GM12878 (cell line): ENCODE data around the gene MOB2. TPM values are rescaled to one million over a fixed set of nuclear protein-coding genes. Genes with fewer than 3 reads are reported as not detected.

Experiments
- ATAC-seq: fragments of 200-7000 bp; cut with Tn5 transposase; 3 replicates; pipeline ENCODE4 v1.9.1; 2020; ENCODE audit warnings: mild to moderate bottlenecking, moderate library complexity
- BruUV-seq: library from RNA; stranded (reverse); fragments of 400-500 nt; replicated peaks from 2 replicates; lab custom pipeline; 2021; lab: Mats Ljungman, UMichigan
- CTCF ChIA-PET: fragments of 300-600 bp; sonication (Branson Sonifier 250); formaldehyde crosslinking; extraction: SDS; loops from one replicate; lab custom pipeline; 2021; ENCODE audit warnings: inconsistent platforms; lab: Yijun Ruan, JAX
- POLR2A ChIA-PET: fragments of 350-600 bp; formaldehyde crosslinking; extraction: SDS; loops from one replicate; lab custom pipeline; 2021; ENCODE audit warnings: inconsistent platforms; lab: Charles Lee
- RAD21 ChIA-PET: fragments of 300-600 bp; sonication (Branson Sonifier 250); formaldehyde crosslinking; loops from one replicate; lab custom pipeline; 2023; ENCODE audit warnings: antibody characterized with exemption; ENCODE audit not compliant: unreplicated experiment; lab: Charles Lee
- SMC1A ChIA-PET: fragments of 300-600 bp; sonication (Branson Sonifier 250); formaldehyde crosslinking; loops from one replicate; lab custom pipeline; 2023; ENCODE audit not compliant: unreplicated experiment, uncharacterized antibody; lab: Charles Lee
- DNase-seq: peaks from one replicate; pipeline ENCODE4 v3.0.0-alpha.2; 2011; ENCODE audit warnings: low read depth, low spot score
- FAIRE-seq: peaks from 3 replicates; lab custom pipeline; 2011; peaks lifted over from hg19 to GRCh38; lab: Jason Lieb, UNC
- H2AFZ ChIP-seq: 2 replicates; pipeline ENCODE4 v1.6.0; 2011; ENCODE audit warnings: low read depth, low read length, control low read depth; ENCODE audit not compliant: control insufficient read depth
- H3K27ac ChIP-seq: 2 replicates; pipeline ENCODE4 v1.5.1; 2011; ENCODE audit warnings: control low read depth; ENCODE audit not compliant: control insufficient read depth, insufficient read depth
- H3K27me3 ChIP-seq, 2 experiments: replicated peaks in 1 of 2; 2 replicates each; pipeline versions ENCODE4 v1.6.0 to v1.6.1; 2011; ENCODE audit warnings: low read length in 1 of 2; ENCODE audit not compliant: control insufficient read depth in 2 of 2, insufficient read depth in 2 of 2
- H3K36me3 ChIP-seq, 2 experiments: 2 replicates each; pipeline ENCODE4 v1.5.1; 2011; ENCODE audit warnings: low read length in 1 of 2; ENCODE audit not compliant: control insufficient read depth in 2 of 2, insufficient read depth in 2 of 2
- H3K4me1 ChIP-seq: 2 replicates; pipeline ENCODE4 v1.6.1; 2011; ENCODE audit warnings: mild to moderate bottlenecking, low read length, moderate library complexity, mixed read lengths; ENCODE audit not compliant: control insufficient read depth, insufficient read depth
- H3K4me2 ChIP-seq: 2 replicates; pipeline ENCODE4 v1.6.0; 2011; ENCODE audit warnings: control low read depth; ENCODE audit not compliant: control insufficient read depth, insufficient read depth
- H3K4me3 ChIP-seq: fragments of 200-600 bp; sonication (generic); 2 replicates; pipeline ENCODE4 v1.5.1; 2016
- H3K79me2 ChIP-seq: 2 replicates; pipeline ENCODE4 v1.6.0; 2011; ENCODE audit warnings: low read length; ENCODE audit not compliant: control insufficient read depth, insufficient read depth
- H3K9ac ChIP-seq: 2 replicates; pipeline ENCODE4 v1.8.0; 2011; ENCODE audit warnings: low read length, control low read depth, mixed read lengths; ENCODE audit not compliant: control insufficient read depth, insufficient read depth
- H3K9me3 ChIP-seq: replicated peaks from 3 replicates; pipeline ENCODE4 v1.5.1; 2011; ENCODE audit warnings: mild to moderate bottlenecking, low read length; ENCODE audit not compliant: control insufficient read depth, insufficient read depth
- H4K20me1 ChIP-seq: 2 replicates; pipeline ENCODE4 v1.6.0; 2011; ENCODE audit not compliant: control insufficient read depth, insufficient read depth
- CBX3 ChIP-seq: fragments of 200-600 bp; sonication (generic); IDR thresholded peaks from 2 replicates; pipeline ENCODE4 v1.6.1; 2016; ENCODE audit warnings: low read depth, borderline replicate concordance
- CHD1 ChIP-seq: IDR thresholded peaks from 2 replicates; pipeline ENCODE4 v1.6.1; 2012; ENCODE audit warnings: low read depth, low read length, improper control_type of control experiment
- POLR2AphosphoS5 ChIP-seq: IDR thresholded peaks from 2 replicates; pipeline ENCODE4 v1.6.1; 2011; ENCODE audit warnings: mild to moderate bottlenecking, low read length, inconsistent platforms
- RBBP5 ChIP-seq: fragments of 200-600 bp; sonication (generic); conservative IDR thresholded peaks from 2 replicates; pipeline ENCODE4 v1.6.1; 2016
- SMAD1 ChIP-seq: fragments of 450-650 bp; IDR thresholded peaks from 2 replicates; pipeline ENCODE4 v1.6.1; 2018; ENCODE audit warnings: mild to moderate bottlenecking, low read depth; ENCODE audit not compliant: partially characterized antibody
- SPI1 ChIP-seq: IDR thresholded peaks from 2 replicates; pipeline ENCODE4 v1.6.1; 2011; ENCODE audit warnings: low read depth, mild to moderate bottlenecking, low read length, moderate library complexity, borderline replicate concordance; ENCODE audit not compliant: insufficient read depth
- USF2 ChIP-seq: IDR thresholded peaks from 2 replicates; pipeline ENCODE4 v1.6.1; 2011; ENCODE audit warnings: low read depth, low read length, improper control_type of control experiment, borderline replicate concordance
- YBX1 ChIP-seq: fragments of 450-650 bp; IDR thresholded peaks from 2 replicates; pipeline ENCODE4 v1.6.1; 2016; ENCODE audit warnings: antibody characterized with exemption
- ZNF384 ChIP-seq: IDR thresholded peaks from 2 replicates; pipeline ENCODE4 v1.6.1; 2012; ENCODE audit warnings: low read depth, mild to moderate bottlenecking, low read length, improper control_type of control experiment, borderline replicate concordance
- WGBS: methylation state at CpG from one replicate; pipeline ENCODE4 v1.1.6; 2016; ENCODE audit warnings: low lambda C conversion rate; ENCODE audit not compliant: insufficient replicate concordance, insufficient coverage; ENCODE audit errors: missing lambda C conversion rate; 5-methylcytosine and 5-hydroxymethylcytosine counted together
- in situ Hi-C: fragments of 300-500 bp; cut with MboI; formaldehyde crosslinking; loops from 9 replicates; pipeline ENCODE4 v1.14.3; 2018; ENCODE audit warnings: mixed read lengths
- intact Hi-C: fragments of 100-400 bp; cut with micrococcal nuclease; formaldehyde crosslinking; loops from one replicate; pipeline ENCODE4 v1.14.2; 2022; ENCODE audit not compliant: unreplicated experiment
- polyA plus RNA-seq, 11 experiments: library from polyadenylated mRNA; depleted of rRNA in 4 of 11; unstranded in 6 of 11; stranded (reverse) in 5 of 11; fragments of >200 nt; fragmentation: Nextera tagmentation in 4 of 11; fragmentation: Illumina TruSeq in 1 of 11; extraction: Ambion mirVana in 4 of 11; extraction: Trizol in 1 of 11; gene quantifications; 1 replicate in 1 of 11; 2 replicates in 10 of 11; pipeline versions ENCODE4 v1.2.1 to v1.2.3, GENCODE V29; 2011 to 2016; ENCODE audit warnings: inconsistent platforms in 2 of 11, missing spikeins in 2 of 11, low read depth in 1 of 11
- total RNA-seq, 4 experiments: library from RNA; depleted of rRNA in 3 of 4; stranded (reverse); fragments of >200 nt in 3 of 4; fragmentation: Illumina TruSeq in 1 of 4; extraction: Trizol in 1 of 4; gene quantifications; 2 replicates each; pipeline versions ENCODE4 v1.2.1 to v1.2.3, GENCODE V29; 2013 to 2021
- TF ChIP-seq, protein P1 (sequence below): fragments of 450-650 bp; IDR thresholded peaks from 2 replicates; pipeline ENCODE4 v1.6.1; 2017; ENCODE audit warnings: antibody characterized with exemption, mild to moderate bottlenecking, moderate library complexity
- TF ChIP-seq, protein P2 (sequence below): fragments of 450-650 bp; formaldehyde crosslinking; IDR thresholded peaks from 2 replicates; pipeline ENCODE4 v1.4.0; 2020; ENCODE audit warnings: mild to moderate bottlenecking, moderate library complexity

Gene MOB2
- total and polyA plus RNA-seq, 10 of the 15 experiments (the other 5 are each of a cell fraction or from before 2014, with no cell fraction given), result 0.10 to 34.6 (median 15.5) TPM

DNA sequence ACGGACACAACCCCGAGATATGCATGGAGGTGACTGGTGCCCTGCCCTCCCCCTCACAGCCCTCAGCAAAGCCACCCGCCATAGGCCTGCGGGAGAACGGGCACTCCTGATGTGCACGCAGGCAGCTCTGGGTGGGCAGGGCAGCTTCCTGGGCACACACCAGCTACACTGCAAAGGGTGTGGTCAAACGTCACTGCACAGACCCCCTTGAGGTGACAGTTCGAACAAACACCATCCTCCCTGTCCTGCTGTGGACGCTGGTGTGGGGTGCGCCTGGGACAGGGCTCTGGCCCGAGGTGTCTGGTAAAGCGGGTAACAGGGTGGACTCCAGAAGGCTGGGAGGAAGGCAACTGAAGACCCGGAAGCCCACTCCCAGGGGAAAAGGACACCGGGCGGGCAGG is 21.9 kb upstream of the MOB2 start (continued):
- TF ChIP-seq USF2 (no peak), SPI1 (no peak), RBBP5 (no peak), YBX1 (no peak)
- TF ChIP-seq, protein P1, sequence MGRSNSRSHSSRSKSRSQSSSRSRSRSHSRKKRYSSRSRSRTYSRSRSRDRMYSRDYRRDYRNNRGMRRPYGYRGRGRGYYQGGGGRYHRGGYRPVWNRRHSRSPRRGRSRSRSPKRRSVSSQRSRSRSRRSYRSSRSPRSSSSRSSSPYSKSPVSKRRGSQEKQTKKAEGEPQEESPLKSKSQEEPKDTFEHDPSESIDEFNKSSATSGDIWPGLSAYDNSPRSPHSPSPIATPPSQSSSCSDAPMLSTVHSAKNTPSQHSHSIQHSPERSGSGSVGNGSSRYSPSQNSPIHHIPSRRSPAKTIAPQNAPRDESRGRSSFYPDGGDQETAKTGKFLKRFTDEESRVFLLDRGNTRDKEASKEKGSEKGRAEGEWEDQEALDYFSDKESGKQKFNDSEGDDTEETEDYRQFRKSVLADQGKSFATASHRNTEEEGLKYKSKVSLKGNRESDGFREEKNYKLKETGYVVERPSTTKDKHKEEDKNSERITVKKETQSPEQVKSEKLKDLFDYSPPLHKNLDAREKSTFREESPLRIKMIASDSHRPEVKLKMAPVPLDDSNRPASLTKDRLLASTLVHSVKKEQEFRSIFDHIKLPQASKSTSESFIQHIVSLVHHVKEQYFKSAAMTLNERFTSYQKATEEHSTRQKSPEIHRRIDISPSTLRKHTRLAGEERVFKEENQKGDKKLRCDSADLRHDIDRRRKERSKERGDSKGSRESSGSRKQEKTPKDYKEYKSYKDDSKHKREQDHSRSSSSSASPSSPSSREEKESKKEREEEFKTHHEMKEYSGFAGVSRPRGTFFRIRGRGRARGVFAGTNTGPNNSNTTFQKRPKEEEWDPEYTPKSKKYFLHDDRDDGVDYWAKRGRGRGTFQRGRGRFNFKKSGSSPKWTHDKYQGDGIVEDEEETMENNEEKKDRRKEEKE, result no peak

- ATAC-seq (no peak), FAIRE-seq (no peak), DNase-seq (no peak)
- ChIA-PET RAD21 (no interaction called here), CTCF (interaction anchor here (1.0 kb wide), 1 partner anchor 53 kb away, joined by 4 read pairs; no protein-coding TSS in a partner anchor), SMC1A (no interaction called here), POLR2A (no interaction called here)
- in situ Hi-C loops, result no loop called here
- Histone ChIP-seq H3K4me1 (no peaks in the 10 kb centered on the region), H3K27ac (no peak overlapping the region), H4K20me1 (0 out of 2 replicates have a peak, but pooled peaks cover 3% of the 10 kb centered on the region), H3K79me2 (no peaks in the 10 kb centered on the region; the same call in 1 of the 2 replicates), H3K9ac (no peak overlapping the region), H3K27me3 (no peaks in the 10 kb centered on the region), H3K4me2 (no peak overlapping the region), H3K4me3 (no peak overlapping the region), H2AFZ (no peak overlapping the region), H3K36me3 (no peaks in the 10 kb centered on the region), H3K9me3 (no peaks in the 10 kb centered on the region; the same call in 2 of the 3 replicates)
- intact Hi-C loops, result no loop called here
- no TSS peak for BruUV-seq
- 69% methylated on average over 16 of the region's 21 CpGs for WGBS
- no peak for TF ChIP-seq CHD1
- TF ChIP-seq, protein P2, sequence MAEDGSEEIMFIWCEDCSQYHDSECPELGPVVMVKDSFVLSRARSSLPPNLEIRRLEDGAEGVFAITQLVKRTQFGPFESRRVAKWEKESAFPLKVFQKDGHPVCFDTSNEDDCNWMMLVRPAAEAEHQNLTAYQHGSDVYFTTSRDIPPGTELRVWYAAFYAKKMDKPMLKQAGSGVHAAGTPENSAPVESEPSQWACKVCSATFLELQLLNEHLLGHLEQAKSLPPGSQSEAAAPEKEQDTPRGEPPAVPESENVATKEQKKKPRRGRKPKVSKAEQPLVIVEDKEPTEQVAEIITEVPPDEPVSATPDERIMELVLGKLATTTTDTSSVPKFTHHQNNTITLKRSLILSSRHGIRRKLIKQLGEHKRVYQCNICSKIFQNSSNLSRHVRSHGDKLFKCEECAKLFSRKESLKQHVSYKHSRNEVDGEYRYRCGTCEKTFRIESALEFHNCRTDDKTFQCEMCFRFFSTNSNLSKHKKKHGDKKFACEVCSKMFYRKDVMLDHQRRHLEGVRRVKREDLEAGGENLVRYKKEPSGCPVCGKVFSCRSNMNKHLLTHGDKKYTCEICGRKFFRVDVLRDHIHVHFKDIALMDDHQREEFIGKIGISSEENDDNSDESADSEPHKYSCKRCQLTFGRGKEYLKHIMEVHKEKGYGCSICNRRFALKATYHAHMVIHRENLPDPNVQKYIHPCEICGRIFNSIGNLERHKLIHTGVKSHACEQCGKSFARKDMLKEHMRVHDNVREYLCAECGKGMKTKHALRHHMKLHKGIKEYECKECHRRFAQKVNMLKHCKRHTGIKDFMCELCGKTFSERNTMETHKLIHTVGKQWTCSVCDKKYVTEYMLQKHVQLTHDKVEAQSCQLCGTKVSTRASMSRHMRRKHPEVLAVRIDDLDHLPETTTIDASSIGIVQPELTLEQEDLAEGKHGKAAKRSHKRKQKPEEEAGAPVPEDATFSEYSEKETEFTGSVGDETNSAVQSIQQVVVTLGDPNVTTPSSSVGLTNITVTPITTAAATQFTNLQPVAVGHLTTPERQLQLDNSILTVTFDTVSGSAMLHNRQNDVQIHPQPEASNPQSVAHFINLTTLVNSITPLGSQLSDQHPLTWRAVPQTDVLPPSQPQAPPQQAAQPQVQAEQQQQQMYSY, result no peak
- TF ChIP-seq CBX3, result no peak
- TF ChIP-seq ZNF384, result no peak
- no peak for TF ChIP-seq SMAD1
- TF ChIP-seq POLR2AphosphoS5, result no peak
These were observed 21.0 kb upstream of the MOB2 start for GRCh38 chr11:1507381-1508140.
